GM13977 (cell line): ENCODE results near the gene SCAMP4.

Source experiments
- DNase-seq: peaks from one replicate; pipeline ENCODE4 v3.0.0; 2012; ENCODE audit warnings: low spot score
- CTCF ChIP-seq: IDR thresholded peaks from 2 replicates; pipeline ENCODE4 v1.5.1; 2012; ENCODE audit warnings: mild to moderate bottlenecking, control low read depth; ENCODE audit not compliant: insufficient read depth; ENCODE audit errors: extremely low read depth, missing control alignments
- in situ Hi-C: fragments of 300-500 bp; cut with MboI; formaldehyde crosslinking; loops from one replicate; pipeline ENCODE4 v1.12.0; 2022; ENCODE audit warnings: low sequenced_read_pairs, low pct_unique_long_range_greater_than_20kb, mixed read lengths, inconsistent platforms; ENCODE audit not compliant: unreplicated experiment

The SCAMP4 gene

DNA sequence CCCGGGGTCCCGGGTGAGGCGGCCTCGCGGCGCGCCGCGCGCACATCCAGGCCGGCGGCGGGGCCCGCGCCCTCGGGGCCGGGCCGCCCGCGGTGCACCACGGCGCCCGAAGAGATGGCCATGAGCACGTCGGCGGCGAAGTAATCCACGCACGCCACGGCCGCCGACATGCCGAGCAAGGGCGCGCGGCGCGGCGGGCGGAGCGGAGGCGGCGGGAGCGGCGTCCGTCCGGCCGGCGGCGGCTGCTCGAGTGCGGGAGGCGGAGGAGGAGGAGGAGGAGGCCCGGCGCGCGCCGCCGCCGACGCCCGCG lies 41.9 kb upstream of the SCAMP4 start, which contains the start of gene KLF16:
Gene KLF16, minus strand, starts transcription at position 252 of the 310 bp plus-strand sequence. Its CDS starts 82 bp downstream, at position 170.
- no peak for DNase-seq
- in situ Hi-C loops: no loop called here
- TF ChIP-seq CTCF: no peak

DNA sequence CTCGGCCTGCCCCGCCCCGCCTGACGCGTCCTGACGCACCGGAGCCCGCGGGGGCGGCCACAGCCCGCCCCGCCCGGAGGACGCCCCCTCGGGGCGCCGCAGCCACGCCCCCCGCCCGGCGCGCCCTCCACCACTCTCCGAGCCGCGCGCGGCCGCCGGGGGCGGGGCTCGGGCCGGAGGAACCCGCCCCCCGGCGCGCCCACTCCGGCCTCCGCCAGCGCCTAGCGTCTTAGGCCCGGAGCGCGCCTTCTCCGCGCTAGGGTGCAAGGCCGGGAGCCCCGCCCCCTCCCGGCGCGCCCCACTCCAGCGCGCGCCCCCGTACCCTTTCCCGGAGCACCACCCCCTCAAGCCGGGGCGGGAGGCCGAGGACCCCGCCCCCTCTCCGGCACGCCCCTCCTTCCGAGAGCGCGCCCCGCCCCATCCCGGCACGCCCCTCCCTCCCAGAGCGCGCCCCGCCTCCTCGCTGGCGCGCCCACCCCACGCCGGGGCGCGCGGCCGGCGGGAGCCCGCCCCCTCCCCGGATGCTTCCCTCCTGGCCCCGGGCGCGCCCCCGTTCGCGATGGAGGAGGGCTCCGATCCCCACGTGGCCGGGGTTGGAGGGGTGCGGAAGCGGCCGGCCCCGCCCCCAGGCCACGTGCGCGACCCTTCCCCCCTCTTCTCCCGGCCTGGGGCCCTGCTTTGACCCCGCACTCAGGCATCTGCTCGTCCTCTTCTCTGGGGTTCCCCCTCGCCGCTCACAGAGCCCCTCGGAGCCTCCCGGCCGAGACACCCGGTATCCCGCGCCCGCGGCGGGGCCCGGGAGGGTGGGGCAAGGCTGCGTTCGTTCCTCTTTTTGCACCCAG lies 41.3 kb upstream of the SCAMP4 start:
- in situ Hi-C loops: no loop called here
- peak; percentile 99 for DNase-seq
- no peak for TF ChIP-seq CTCF

DNA sequence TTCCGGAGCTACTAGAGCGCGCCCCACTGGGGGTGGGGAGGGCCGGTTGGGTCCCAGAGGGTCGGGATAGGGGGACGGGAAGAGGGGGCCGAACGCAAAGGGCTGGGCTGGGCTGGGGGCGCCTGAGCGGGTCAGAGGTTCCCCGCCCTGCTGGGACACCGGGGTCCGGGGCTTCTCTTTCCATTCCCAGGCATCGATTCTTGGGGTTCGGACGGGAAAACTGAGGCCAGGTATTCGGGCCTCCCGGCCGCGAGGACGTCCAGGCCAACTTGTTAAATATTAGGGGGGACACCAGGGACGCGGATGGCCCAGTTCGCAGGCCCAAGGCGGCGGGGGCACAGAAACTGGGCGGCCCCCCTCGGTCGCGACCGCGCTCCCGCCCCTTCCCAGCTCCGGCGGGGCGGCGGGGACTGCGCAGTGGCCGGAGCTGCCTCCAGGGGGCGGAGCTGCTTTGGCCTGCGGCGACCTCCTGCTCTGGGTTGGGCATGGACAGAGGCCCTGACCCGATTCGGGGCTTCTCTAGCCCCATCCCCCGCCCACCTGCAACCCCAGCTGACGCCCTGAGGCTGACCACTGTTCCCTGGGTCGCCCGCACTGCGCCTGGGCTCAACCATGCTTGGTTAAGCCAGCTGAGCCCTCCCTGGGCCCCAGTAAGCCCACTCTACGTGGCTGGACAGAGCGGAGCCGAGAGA lies 40.6 kb upstream of the SCAMP4 start:
- peak; percentile 89 for DNase-seq
- TF ChIP-seq CTCF: peak; percentile 85

GRCh38 chr19:1865172-1866010 lies 39.8 kb upstream of the SCAMP4 start:
- TF ChIP-seq CTCF: no peak
- no peak for DNase-seq
- in situ Hi-C loops: no loop called here

More for the DNA sequence above, 40.6 kb upstream of the SCAMP4 start:
- in situ Hi-C loops: no loop called here

GRCh38 chr19:1866693-1867348 lies 38.4 kb upstream of the SCAMP4 start:
- in situ Hi-C loops: no loop called here
- no peak for DNase-seq
- TF ChIP-seq CTCF: no peak

DNA sequence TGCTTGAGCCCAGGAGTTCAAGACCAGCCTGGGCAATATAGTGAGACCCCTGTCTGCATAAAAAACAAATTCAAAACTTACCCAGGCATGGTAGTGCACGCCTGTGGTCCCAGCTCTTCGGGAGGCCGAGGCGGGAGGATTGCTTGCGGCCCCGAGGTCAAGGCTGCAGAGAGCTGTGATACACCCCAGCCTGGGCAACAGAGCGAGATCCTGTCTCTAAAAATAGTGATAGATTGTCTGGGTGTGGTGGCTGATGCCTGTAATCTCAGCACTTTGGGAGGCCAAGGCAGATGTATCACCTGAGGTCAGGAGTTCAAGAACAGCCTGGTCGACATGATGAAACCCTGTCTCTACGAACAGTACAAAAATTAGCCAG lies 37.9 kb upstream of the SCAMP4 start:
- TF ChIP-seq CTCF: no peak
- in situ Hi-C loops: no loop called here
- no peak for DNase-seq
